Ascending aorta (tissue), 2 donors: ENCODE data around the gene LTA4H. TPM values are rescaled to one million over a fixed set of nuclear protein-coding genes. Genes with fewer than 3 reads are reported as not detected.

Source experiments
- DNase-seq, 2 donors: peaks; one replicate each; pipeline ENCODE4 v3.0.0-alpha.2; 2019; ENCODE audit warnings: low spot score in 2 of 2
- H3K27ac ChIP-seq, 2 donors: fragments of 200-600 bp; sonication (generic); one replicate each; pipeline ENCODE4 v1.5.1; 2016 to 2017; ENCODE audit warnings: mild to moderate bottlenecking in 1 of 2
- H3K27me3 ChIP-seq: fragments of 200-600 bp; sonication (generic); one replicate; pipeline ENCODE4 v1.5.1; 2017
- H3K36me3 ChIP-seq, 2 donors: fragments of 200-600 bp; sonication (generic); one replicate each; pipeline ENCODE4 v1.5.1; 2016
- H3K4me1 ChIP-seq, 2 donors: fragments of 200-600 bp; sonication (generic); one replicate each; pipeline ENCODE4 v1.5.1; 2016 to 2017; ENCODE audit warnings: mild to moderate bottlenecking in 1 of 2
- H3K4me3 ChIP-seq, 2 donors: fragments of 200-600 bp; sonication (generic); one replicate each; pipeline ENCODE4 v1.5.1; 2016 to 2017; ENCODE audit warnings: mild to moderate bottlenecking in 1 of 2
- H3K9me3 ChIP-seq, 2 donors: fragments of 200-600 bp; sonication (generic); one replicate each; pipeline ENCODE4 v1.5.1; 2016
- intact Hi-C: fragments of 100-400 bp; cut with DNase I; formaldehyde crosslinking; loops from one replicate; pipeline ENCODE4 v1.15.1; 2023
- total RNA-seq: library from RNA; depleted of rRNA; stranded (reverse); fragments of >200 nt; gene quantifications from one replicate; pipeline ENCODE4 v1.1.0, GENCODE V29; 2016
- TF ChIP-seq, protein P1 (sequence below), 3 experiments: fragments of 200-600 bp in 2 of 3; fragments of 450-650 bp in 1 of 3; sonication (generic) in 2 of 3; IDR thresholded peaks; one replicate each; pipeline ENCODE4 v1.5.1; 2016 to 2019; ENCODE audit warnings: antibody characterized with exemption in 3 of 3, mild to moderate bottlenecking in 1 of 3, moderate library complexity in 1 of 3

The LTA4H gene
- total RNA-seq, 1 donor from 2014 or later, result 47.3 TPM

DNA sequence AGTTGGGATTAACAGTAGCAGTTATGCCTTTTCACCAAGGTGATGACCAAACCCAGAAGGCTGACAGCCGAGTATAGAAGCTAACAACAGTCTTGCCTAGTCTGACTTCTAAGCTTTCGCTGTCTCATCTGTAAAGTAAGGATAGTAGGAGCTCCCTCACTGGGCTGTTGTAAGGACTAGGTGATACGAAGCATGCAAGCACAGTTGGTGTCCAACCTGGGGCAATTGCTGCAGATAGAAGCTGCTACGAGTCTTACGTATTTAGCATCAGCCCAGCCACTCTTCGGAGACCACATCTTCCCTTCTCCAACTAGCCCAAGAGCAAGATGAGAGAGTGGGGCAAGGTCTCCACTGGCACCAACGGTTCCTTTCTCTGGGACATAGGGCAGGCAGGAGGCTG lies 45.3 kb downstream of the LTA4H start:
- no peak overlapping the region for H3K27ac ChIP-seq
- H3K9me3 ChIP-seq, result no peaks in the 10 kb centered on the region
- H3K27me3 ChIP-seq, result no peaks in the 10 kb centered on the region
- TF ChIP-seq, protein P1, sequence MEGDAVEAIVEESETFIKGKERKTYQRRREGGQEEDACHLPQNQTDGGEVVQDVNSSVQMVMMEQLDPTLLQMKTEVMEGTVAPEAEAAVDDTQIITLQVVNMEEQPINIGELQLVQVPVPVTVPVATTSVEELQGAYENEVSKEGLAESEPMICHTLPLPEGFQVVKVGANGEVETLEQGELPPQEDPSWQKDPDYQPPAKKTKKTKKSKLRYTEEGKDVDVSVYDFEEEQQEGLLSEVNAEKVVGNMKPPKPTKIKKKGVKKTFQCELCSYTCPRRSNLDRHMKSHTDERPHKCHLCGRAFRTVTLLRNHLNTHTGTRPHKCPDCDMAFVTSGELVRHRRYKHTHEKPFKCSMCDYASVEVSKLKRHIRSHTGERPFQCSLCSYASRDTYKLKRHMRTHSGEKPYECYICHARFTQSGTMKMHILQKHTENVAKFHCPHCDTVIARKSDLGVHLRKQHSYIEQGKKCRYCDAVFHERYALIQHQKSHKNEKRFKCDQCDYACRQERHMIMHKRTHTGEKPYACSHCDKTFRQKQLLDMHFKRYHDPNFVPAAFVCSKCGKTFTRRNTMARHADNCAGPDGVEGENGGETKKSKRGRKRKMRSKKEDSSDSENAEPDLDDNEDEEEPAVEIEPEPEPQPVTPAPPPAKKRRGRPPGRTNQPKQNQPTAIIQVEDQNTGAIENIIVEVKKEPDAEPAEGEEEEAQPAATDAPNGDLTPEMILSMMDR (IDR thresholded peaks at IDR 0.05), result no peak
- intact Hi-C loops, result no loop called here
- no peaks in the 10 kb centered on the region for H3K4me1 ChIP-seq
- no peak for DNase-seq
- H3K4me3 ChIP-seq, result no peak overlapping the region
- H3K36me3 ChIP-seq, result no peaks in the 10 kb centered on the region

GRCh38 chr12:95989504-95990123 lies 45.8 kb downstream of the LTA4H start:
- TF ChIP-seq, protein P1 (IDR thresholded peaks at IDR 0.05), result no peak
- H3K36me3 ChIP-seq, result no peaks in the 10 kb centered on the region
- no peak for DNase-seq
- no peak overlapping the region for H3K27ac ChIP-seq
- intact Hi-C loops, result no loop called here
- H3K9me3 ChIP-seq, result no peaks in the 10 kb centered on the region
- H3K27me3 ChIP-seq, result no peaks in the 10 kb centered on the region
- no peaks in the 10 kb centered on the region for H3K4me1 ChIP-seq
- no peak overlapping the region for H3K4me3 ChIP-seq

DNA sequence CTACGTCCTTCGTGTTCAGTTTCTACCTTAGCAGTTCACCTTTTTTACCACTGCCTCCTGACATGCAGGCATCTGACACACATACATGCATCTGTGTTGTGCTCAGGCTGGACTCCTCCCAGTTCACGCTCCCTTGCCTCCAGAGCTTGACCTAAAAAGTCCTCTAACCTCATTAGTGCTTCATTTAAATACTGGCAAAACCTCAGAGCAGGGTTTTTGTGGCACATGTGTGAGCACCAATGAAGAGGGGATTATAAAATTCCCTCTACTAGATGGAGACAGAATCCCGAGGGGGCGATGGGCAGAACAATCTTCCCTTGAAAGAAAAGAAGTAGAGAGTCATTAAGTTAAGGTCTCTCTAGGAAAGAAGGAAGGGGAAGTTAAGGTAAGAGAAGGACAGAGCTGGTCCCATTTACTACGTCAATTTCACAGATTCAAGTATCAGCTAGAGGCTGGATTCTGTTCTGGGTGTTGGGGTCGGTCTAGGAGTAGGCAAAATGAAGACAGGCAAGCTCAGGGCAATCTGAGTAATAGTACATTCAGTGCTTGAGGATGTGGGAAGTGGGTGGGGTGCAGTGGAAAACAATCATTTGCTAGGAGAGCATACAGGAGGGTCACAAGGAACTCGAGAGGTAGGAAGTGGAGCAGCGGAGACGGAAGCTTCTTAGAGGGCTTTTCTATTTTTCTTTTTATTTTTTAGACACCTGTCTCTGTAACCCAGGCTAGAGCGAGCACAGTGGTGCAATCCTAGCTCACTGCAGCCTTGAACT lies 46.7 kb downstream of the LTA4H start:
- H3K36me3 ChIP-seq, result no peaks in the 10 kb centered on the region
- TF ChIP-seq, protein P1 (IDR thresholded peaks at IDR 0.05), result no peak
- no peaks in the 10 kb centered on the region for H3K4me1 ChIP-seq
- H3K9me3 ChIP-seq, result no peaks in the 10 kb centered on the region
- H3K27me3 ChIP-seq, result no peaks in the 10 kb centered on the region
- intact Hi-C loops, result no loop called here
- H3K27ac ChIP-seq, result no peak overlapping the region
- H3K4me3 ChIP-seq, result no peak overlapping the region
- DNase-seq, result no peak

DNA sequence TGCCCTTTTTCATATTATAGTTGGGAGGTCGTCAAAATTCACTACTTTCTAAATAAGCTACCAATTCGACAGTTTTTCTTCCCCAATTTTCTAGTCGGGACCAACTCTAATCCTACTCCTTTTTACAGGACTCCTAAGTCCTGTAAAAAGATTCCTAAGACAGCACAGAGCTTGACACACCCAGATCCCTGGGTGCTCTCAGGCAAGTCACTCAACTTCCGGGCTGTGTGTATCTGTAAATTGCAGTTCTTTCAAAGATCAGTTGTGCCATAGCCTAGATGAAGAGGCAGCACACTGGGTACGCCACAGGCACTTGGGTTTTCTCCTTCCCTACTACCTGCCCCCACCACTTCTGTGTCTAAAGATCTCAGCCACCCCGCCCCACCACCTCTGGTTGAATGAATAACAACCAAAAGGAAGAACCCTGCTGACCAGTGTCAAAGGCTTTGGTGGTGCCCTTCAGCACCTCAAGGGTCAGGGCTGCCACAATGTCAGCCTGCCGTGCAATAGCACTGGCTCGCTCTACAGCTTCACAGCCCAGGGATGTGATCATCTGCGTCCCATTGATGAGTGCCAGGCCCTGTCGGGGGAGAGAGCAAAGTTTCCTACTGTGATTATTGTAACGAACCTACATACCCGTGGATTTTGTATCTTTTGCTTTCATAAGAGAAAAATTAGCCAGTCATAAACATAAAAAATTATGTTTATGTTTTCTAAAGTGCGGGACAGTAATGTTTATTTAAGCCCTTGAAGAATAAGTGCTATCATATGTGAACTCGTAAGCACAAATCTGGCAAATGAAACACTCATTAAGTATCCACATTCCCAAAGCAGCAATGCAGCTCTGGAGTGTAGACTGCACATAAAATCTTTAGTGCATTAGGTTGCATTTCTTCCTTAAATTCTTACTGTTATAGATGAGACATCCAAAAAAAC lies 48.5 kb downstream of the LTA4H start:
- DNase-seq, result no peak
- H3K9me3 ChIP-seq, result no peaks in the 10 kb centered on the region
- TF ChIP-seq, protein P1 (IDR thresholded peaks at IDR 0.05), result no peak
- H3K36me3 ChIP-seq, result no peaks in the 10 kb centered on the region
- no peak overlapping the region for H3K27ac ChIP-seq
- H3K27me3 ChIP-seq, result no peaks in the 10 kb centered on the region
- no peaks in the 10 kb centered on the region for H3K4me1 ChIP-seq
- intact Hi-C loops, result no loop called here
- no peak overlapping the region for H3K4me3 ChIP-seq

DNA sequence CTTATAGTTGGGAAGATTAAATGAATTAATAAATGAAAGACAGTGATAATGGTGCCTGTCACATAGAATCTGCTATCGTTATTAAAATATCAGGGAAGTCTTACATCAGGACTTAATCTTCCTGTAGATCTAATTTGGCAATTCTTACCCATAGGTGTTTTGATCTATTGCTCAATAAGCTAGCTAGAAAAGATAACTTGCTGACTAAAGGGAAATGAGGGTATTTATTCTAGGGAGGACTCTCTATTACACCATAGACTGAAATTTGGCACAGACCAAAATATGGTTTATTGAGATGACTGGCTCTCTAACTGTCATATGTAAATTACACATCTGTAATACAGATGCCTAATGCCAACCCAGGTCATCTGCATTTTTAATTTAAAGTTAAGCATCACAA lies 50.7 kb downstream of the LTA4H start:
- no peak for DNase-seq
- intact Hi-C loops, result no loop called here

More for the DNA sequence above, 50.7 kb downstream of the LTA4H start:
- TF ChIP-seq, protein P1 (IDR thresholded peaks at IDR 0.05), result no peak
- no peaks in the 10 kb centered on the region for H3K4me1 ChIP-seq
- H3K36me3 ChIP-seq, result no peaks in the 10 kb centered on the region
- H3K27me3 ChIP-seq, result no peaks in the 10 kb centered on the region
- no peak overlapping the region for H3K4me3 ChIP-seq
- no peaks in the 10 kb centered on the region for H3K9me3 ChIP-seq
- H3K27ac ChIP-seq, result no peak overlapping the region
